ENCODE results near the gene RRAGD. TPM values are rescaled to one million over a fixed set of nuclear protein-coding genes. Genes with fewer than 3 reads are reported as not detected.

Gene RRAGD
- total and polyA plus RNA-seq, 2 experiments from 2014 or later: 7.0 to 20.1 TPM

DNA sequence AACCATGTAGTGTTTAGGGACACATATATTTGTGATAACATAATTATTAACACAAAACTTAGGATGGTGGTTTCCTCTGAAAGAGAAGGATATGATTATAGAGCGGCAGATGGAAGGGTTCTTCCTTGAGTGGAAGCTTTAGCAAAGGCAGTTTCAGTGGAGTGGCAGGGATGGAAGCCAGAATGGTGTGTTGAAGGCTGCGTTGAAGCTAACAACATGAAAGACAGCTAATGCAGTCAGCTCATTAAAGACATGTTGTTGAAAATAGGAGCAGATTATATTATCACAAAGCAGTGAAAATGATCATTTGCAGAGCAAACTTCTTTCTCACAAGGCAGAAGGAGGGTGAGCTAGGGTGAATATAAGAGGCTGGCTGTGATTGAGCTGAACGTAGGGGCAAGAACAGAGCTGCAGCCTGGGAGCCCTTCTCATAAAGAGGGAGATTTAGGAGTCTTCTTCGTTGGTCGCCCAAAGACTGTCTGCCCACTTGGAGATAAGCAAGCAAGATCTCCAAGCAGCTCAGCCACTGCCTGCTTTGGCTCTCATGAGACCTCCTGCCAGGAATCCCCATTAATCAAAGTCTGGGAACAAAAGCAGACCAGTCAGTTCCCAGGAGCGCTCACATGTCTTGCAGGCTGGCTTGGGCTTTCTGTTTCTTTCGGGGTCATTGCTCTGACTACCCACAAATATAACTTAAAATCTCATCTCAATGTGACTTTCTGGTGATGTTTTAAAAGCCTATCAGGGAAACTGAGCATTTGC, 18.3 kb upstream of the RRAGD start (continued):
- TF ChIP-seq, protein P1, sequence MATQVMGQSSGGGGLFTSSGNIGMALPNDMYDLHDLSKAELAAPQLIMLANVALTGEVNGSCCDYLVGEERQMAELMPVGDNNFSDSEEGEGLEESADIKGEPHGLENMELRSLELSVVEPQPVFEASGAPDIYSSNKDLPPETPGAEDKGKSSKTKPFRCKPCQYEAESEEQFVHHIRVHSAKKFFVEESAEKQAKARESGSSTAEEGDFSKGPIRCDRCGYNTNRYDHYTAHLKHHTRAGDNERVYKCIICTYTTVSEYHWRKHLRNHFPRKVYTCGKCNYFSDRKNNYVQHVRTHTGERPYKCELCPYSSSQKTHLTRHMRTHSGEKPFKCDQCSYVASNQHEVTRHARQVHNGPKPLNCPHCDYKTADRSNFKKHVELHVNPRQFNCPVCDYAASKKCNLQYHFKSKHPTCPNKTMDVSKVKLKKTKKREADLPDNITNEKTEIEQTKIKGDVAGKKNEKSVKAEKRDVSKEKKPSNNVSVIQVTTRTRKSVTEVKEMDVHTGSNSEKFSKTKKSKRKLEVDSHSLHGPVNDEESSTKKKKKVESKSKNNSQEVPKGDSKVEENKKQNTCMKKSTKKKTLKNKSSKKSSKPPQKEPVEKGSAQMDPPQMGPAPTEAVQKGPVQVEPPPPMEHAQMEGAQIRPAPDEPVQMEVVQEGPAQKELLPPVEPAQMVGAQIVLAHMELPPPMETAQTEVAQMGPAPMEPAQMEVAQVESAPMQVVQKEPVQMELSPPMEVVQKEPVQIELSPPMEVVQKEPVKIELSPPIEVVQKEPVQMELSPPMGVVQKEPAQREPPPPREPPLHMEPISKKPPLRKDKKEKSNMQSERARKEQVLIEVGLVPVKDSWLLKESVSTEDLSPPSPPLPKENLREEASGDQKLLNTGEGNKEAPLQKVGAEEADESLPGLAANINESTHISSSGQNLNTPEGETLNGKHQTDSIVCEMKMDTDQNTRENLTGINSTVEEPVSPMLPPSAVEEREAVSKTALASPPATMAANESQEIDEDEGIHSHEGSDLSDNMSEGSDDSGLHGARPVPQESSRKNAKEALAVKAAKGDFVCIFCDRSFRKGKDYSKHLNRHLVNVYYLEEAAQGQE (IDR thresholded peaks at IDR 0.05; ENCODE audit: unreplicated experiment): no peak

DNA sequence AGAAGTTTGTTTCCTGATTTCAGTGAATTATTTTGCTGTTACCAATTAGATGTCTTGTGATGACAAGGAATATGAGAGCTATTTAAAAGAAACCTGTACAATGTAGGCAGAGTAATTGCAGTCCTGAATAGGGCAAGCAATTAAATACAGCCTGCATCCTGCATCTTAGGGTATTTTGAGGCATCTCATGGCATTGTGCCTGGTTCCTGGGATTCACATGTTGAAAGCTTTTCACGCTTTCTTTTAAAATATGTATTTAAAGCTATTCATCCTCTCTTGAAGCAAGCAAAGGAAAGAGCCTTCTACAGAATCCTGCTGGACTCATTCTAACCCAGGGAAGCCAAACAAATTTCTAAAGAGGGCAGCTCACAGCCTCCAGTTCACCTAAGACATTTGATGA, 4.7 kb upstream of the RRAGD start:
- no peaks in the 10 kb centered on the region for H3K79me2 ChIP-seq (replicated peaks; ENCODE audit: insufficient read depth)
- DNase-seq (ENCODE audit: low spot score) (no peak), ATAC-seq (no peak)
- peaks cover 31% of the 10 kb centered on the region for H3K27me3 ChIP-seq (ENCODE audit: insufficient read depth)
- no peaks in the 10 kb centered on the region for H3F3A ChIP-seq (replicated peaks; ENCODE audit: low read depth)
- no peak overlapping the region for H3K4me2 ChIP-seq
- H3K36me3 ChIP-seq (ENCODE audit: insufficient read depth): no peaks in the 10 kb centered on the region
- H3K4me3 ChIP-seq: no peak overlapping the region
- no peak overlapping the region for H3K27ac ChIP-seq (ENCODE audit: low read depth)
- H3K27ac Mint-ChIP-seq: no peak overlapping the region
- no peaks in the 10 kb centered on the region for H3K36me3 Mint-ChIP-seq (ENCODE audit: low read depth)
- no peak overlapping the region for H2AFZ ChIP-seq
- peaks cover 21% of the 10 kb centered on the region for H3K27me3 Mint-ChIP-seq (ENCODE audit: insufficient read depth, low read depth, poor library complexity)
- H3K4me3 Mint-ChIP-seq: no peak overlapping the region
- peaks cover 5% of the 10 kb centered on the region; the same call in 2 of the 3 replicates for H3K4me1 Mint-ChIP-seq
- no peaks in the 10 kb centered on the region for H3K9me3 Mint-ChIP-seq
- no peaks in the 10 kb centered on the region for H3K9me2 ChIP-seq (ENCODE audit: insufficient read depth)
- no peaks in the 10 kb centered on the region; the same call in 1 of the 2 replicates for H4K20me1 ChIP-seq (replicated peaks; ENCODE audit: insufficient read depth)
- H3K4me1 ChIP-seq (ENCODE audit: insufficient read depth): peaks cover 7% of the 10 kb centered on the region; the same call in 1 of the 2 replicates
- TF ChIP-seq ZNF331 (CRISPR knock-in tag; IDR thresholded peaks at IDR 0.05; ENCODE audit: low read depth): no peak
- TF ChIP-seq, protein P2, sequence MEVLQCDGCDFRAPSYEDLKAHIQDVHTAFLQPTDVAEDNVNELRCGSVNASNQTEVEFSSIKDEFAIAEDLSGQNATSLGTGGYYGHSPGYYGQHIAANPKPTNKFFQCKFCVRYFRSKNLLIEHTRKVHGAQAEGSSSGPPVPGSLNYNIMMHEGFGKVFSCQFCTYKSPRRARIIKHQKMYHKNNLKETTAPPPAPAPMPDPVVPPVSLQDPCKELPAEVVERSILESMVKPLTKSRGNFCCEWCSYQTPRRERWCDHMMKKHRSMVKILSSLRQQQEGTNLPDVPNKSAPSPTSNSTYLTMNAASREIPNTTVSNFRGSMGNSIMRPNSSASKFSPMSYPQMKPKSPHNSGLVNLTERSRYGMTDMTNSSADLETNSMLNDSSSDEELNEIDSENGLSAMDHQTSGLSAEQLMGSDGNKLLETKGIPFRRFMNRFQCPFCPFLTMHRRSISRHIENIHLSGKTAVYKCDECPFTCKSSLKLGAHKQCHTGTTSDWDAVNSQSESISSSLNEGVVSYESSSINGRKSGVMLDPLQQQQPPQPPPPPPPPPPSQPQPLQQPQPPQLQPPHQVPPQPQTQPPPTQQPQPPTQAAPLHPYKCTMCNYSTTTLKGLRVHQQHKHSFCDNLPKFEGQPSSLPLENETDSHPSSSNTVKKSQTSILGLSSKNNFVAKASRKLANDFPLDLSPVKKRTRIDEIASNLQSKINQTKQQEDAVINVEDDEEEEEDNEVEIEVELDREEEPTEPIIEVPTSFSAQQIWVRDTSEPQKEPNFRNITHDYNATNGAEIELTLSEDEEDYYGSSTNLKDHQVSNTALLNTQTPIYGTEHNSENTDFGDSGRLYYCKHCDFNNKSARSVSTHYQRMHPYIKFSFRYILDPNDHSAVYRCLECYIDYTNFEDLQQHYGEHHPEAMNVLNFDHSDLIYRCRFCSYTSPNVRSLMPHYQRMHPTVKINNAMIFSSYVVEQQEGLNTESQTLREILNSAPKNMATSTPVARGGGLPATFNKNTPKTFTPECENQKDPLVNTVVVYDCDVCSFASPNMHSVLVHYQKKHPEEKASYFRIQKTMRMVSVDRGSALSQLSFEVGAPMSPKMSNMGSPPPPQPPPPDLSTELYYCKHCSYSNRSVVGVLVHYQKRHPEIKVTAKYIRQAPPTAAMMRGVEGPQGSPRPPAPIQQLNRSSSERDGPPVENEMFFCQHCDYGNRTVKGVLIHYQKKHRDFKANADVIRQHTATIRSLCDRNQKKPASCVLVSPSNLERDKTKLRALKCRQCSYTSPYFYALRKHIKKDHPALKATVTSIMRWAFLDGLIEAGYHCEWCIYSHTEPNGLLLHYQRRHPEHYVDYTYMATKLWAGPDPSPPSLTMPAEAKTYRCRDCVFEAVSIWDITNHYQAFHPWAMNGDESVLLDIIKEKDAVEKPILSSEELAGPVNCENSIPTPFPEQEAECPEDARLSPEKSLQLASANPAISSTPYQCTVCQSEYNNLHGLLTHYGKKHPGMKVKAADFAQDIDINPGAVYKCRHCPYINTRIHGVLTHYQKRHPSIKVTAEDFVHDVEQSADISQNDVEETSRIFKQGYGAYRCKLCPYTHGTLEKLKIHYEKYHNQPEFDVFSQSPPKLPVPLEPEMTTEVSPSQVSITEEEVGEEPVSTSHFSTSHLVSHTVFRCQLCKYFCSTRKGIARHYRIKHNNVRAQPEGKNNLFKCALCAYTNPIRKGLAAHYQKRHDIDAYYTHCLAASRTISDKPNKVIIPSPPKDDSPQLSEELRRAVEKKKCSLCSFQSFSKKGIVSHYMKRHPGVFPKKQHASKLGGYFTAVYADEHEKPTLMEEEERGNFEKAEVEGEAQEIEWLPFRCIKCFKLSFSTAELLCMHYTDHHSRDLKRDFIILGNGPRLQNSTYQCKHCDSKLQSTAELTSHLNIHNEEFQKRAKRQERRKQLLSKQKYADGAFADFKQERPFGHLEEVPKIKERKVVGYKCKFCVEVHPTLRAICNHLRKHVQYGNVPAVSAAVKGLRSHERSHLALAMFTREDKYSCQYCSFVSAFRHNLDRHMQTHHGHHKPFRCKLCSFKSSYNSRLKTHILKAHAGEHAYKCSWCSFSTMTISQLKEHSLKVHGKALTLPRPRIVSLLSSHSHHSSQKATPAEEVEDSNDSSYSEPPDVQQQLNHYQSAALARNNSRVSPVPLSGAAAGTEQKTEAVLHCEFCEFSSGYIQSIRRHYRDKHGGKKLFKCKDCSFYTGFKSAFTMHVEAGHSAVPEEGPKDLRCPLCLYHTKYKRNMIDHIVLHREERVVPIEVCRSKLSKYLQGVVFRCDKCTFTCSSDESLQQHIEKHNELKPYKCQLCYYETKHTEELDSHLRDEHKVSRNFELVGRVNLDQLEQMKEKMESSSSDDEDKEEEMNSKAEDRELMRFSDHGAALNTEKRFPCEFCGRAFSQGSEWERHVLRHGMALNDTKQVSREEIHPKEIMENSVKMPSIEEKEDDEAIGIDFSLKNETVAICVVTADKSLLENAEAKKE (CRISPR knock-in tag; IDR thresholded peaks at IDR 0.05): no peak
- TF ChIP-seq, protein P3, sequence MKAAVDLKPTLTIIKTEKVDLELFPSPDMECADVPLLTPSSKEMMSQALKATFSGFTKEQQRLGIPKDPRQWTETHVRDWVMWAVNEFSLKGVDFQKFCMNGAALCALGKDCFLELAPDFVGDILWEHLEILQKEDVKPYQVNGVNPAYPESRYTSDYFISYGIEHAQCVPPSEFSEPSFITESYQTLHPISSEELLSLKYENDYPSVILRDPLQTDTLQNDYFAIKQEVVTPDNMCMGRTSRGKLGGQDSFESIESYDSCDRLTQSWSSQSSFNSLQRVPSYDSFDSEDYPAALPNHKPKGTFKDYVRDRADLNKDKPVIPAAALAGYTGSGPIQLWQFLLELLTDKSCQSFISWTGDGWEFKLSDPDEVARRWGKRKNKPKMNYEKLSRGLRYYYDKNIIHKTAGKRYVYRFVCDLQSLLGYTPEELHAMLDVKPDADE (IDR thresholded peaks at IDR 0.05): no peak
- TF ChIP-seq CREB1 (CRISPR knock-in tag; IDR thresholded peaks at IDR 0.05; ENCODE audit: low read depth): no peak
- no peak for TF ChIP-seq ZNF114 (CRISPR knock-in tag; IDR thresholded peaks at IDR 0.05)
- no peak for TF ChIP-seq STAT1 (IDR thresholded peaks at IDR 0.05; ENCODE audit: unreplicated experiment)
- no peak for TF ChIP-seq EZH2 (IDR thresholded peaks at IDR 0.05; ENCODE audit: low read depth, unreplicated experiment)
- no peak for TF ChIP-seq JUNB (IDR thresholded peaks at IDR 0.05; ENCODE audit: unreplicated experiment)
- TF ChIP-seq, protein P1 (IDR thresholded peaks at IDR 0.05; ENCODE audit: unreplicated experiment): no peak
